Measurements from ENCODE around the gene TNRC6B.

Gene TNRC6B

GRCh38 chr22:40256516-40256915 lies 78.8 kb downstream of the TNRC6B start:
- Histone ChIP-seq H3K27ac (ENCODE audit: low read length) (no peak overlapping the region), H3K9me3 (ENCODE audit: control insufficient read depth, insufficient read depth, low read length) (no peaks in the 10 kb centered on the region), H3K27me3 (ENCODE audit: control insufficient read depth, insufficient read depth, low read length) (no peaks in the 10 kb centered on the region), H3K4me3 (ENCODE audit: low read length) (no peak overlapping the region), H3K36me3 (ENCODE audit: control insufficient read depth, insufficient read depth, low read length) (no peaks in the 10 kb centered on the region), H3K4me1 (ENCODE audit: control insufficient read depth, insufficient read depth, low read length) (no peaks in the 10 kb centered on the region)
- no CpG with 5 or more reads among the region's 4 CpGs for WGBS (ENCODE audit: insufficient coverage, insufficient read length)
- DNase-seq (ENCODE audit: low read depth, low spot score) = no peak

GRCh38 chr22:40258017-40258416 lies 80.3 kb downstream of the TNRC6B start:
- Histone ChIP-seq H3K9me3 (ENCODE audit: control insufficient read depth, insufficient read depth, low read length) (no peaks in the 10 kb centered on the region), H3K4me1 (ENCODE audit: control insufficient read depth, insufficient read depth, low read length) (no peaks in the 10 kb centered on the region; the same call in 1 of the 2 replicates), H3K27ac (ENCODE audit: low read length) (no peak overlapping the region), H3K27me3 (ENCODE audit: control insufficient read depth, insufficient read depth, low read length) (no peaks in the 10 kb centered on the region), H3K4me3 (ENCODE audit: low read length) (no peak overlapping the region), H3K36me3 (ENCODE audit: control insufficient read depth, insufficient read depth, low read length) (peaks cover 3% of the 10 kb centered on the region; the same call in 1 of the 2 replicates)
- WGBS (ENCODE audit: insufficient coverage, insufficient read length) = no CpG with 5 or more reads among the region's 1 CpG
- no peak for DNase-seq (ENCODE audit: low read depth, low spot score)

- no peak for DNase-seq (ENCODE audit: low read depth, low spot score)
- Histone ChIP-seq H3K4me1 (ENCODE audit: control insufficient read depth, insufficient read depth, low read length) (no peaks in the 10 kb centered on the region; the same call in 1 of the 2 replicates), H3K4me3 (ENCODE audit: low read length) (no peak overlapping the region), H3K27me3 (ENCODE audit: control insufficient read depth, insufficient read depth, low read length) (no peaks in the 10 kb centered on the region), H3K9me3 (ENCODE audit: control insufficient read depth, insufficient read depth, low read length) (no peaks in the 10 kb centered on the region), H3K36me3 (ENCODE audit: control insufficient read depth, insufficient read depth, low read length) (peaks cover 3% of the 10 kb centered on the region; the same call in 1 of the 2 replicates), H3K27ac (ENCODE audit: low read length) (no peak overlapping the region)
- WGBS (ENCODE audit: insufficient coverage, insufficient read length) = no CpG with 5 or more reads among the region's 2 CpGs
Observed at GRCh38 chr22:40258501-40258915, 80.8 kb downstream of the TNRC6B start.

GRCh38 chr22:40261783-40262182 lies 84.1 kb downstream of the TNRC6B start:
- Histone ChIP-seq H3K27ac (ENCODE audit: low read length) (no peak overlapping the region), H3K9me3 (ENCODE audit: control insufficient read depth, insufficient read depth, low read length) (no peaks in the 10 kb centered on the region), H3K36me3 (ENCODE audit: control insufficient read depth, insufficient read depth, low read length) (peaks cover 12% of the 10 kb centered on the region; the same call in 1 of the 2 replicates), H3K27me3 (ENCODE audit: control insufficient read depth, insufficient read depth, low read length) (no peaks in the 10 kb centered on the region), H3K4me1 (ENCODE audit: control insufficient read depth, insufficient read depth, low read length) (no peaks in the 10 kb centered on the region; the same call in 1 of the 2 replicates), H3K4me3 (ENCODE audit: low read length) (no peak overlapping the region)
- no peak for DNase-seq (ENCODE audit: low read depth, low spot score)
- WGBS (ENCODE audit: insufficient coverage, insufficient read length) = no CpG with 5 or more reads among the region's 21 CpGs

- DNase-seq (ENCODE audit: low read depth, low spot score) = no peak
- Histone ChIP-seq H3K27me3 (ENCODE audit: control insufficient read depth, insufficient read depth, low read length) (no peaks in the 10 kb centered on the region), H3K4me1 (ENCODE audit: control insufficient read depth, insufficient read depth, low read length) (no peaks in the 10 kb centered on the region; the same call in 1 of the 2 replicates), H3K27ac (ENCODE audit: low read length) (no peak overlapping the region), H3K36me3 (ENCODE audit: control insufficient read depth, insufficient read depth, low read length) (peaks cover 12% of the 10 kb centered on the region; the same call in 1 of the 2 replicates), H3K4me3 (ENCODE audit: low read length) (no peak overlapping the region), H3K9me3 (ENCODE audit: control insufficient read depth, insufficient read depth, low read length) (no peaks in the 10 kb centered on the region)
- no CpG with 5 or more reads among the region's 7 CpGs for WGBS (ENCODE audit: insufficient coverage, insufficient read length)
Observed at GRCh38 chr22:40263191-40263590, 85.5 kb downstream of the TNRC6B start.

- no peak overlapping the region for H3K4me3 ChIP-seq (ENCODE audit: low read length)
Observed at GRCh38 chr22:40265783-40266182, 88.1 kb downstream of the TNRC6B start.

GRCh38 chr22:40270031-40270430 lies 92.3 kb downstream of the TNRC6B start:
- Histone ChIP-seq H3K27me3 (ENCODE audit: control insufficient read depth, insufficient read depth, low read length) (no peaks in the 10 kb centered on the region), H3K4me3 (ENCODE audit: low read length) (no peak overlapping the region), H3K27ac (ENCODE audit: low read length) (no peak overlapping the region), H3K36me3 (ENCODE audit: control insufficient read depth, insufficient read depth, low read length) (peaks cover 8% of the 10 kb centered on the region; the same call in 1 of the 2 replicates), H3K4me1 (ENCODE audit: control insufficient read depth, insufficient read depth, low read length) (no peaks in the 10 kb centered on the region), H3K9me3 (ENCODE audit: control insufficient read depth, insufficient read depth, low read length) (no peaks in the 10 kb centered on the region)
- no CpG with 5 or more reads among the region's 9 CpGs for WGBS (ENCODE audit: insufficient coverage, insufficient read length)
- no peak for DNase-seq (ENCODE audit: low read depth, low spot score)

More at GRCh38 chr22:40265783-40266182, 88.1 kb downstream of the TNRC6B start:
- Histone ChIP-seq H3K27ac (ENCODE audit: low read length) (no peak overlapping the region), H3K4me1 (ENCODE audit: control insufficient read depth, insufficient read depth, low read length) (no peaks in the 10 kb centered on the region; the same call in 1 of the 2 replicates), H3K27me3 (ENCODE audit: control insufficient read depth, insufficient read depth, low read length) (no peaks in the 10 kb centered on the region), H3K36me3 (ENCODE audit: control insufficient read depth, insufficient read depth, low read length) (peaks cover 12% of the 10 kb centered on the region; the same call in 1 of the 2 replicates), H3K9me3 (ENCODE audit: control insufficient read depth, insufficient read depth, low read length) (no peaks in the 10 kb centered on the region)
- no CpG with 5 or more reads among the region's 4 CpGs for WGBS (ENCODE audit: insufficient coverage, insufficient read length)
- no peak for DNase-seq (ENCODE audit: low read depth, low spot score)

- WGBS (ENCODE audit: insufficient coverage, insufficient read length) = 100% methylated on average over 2 of the region's 5 CpGs
Observed at GRCh38 chr22:40270748-40271373, 93.1 kb downstream of the TNRC6B start.

GRCh38 chr22:40271440-40271839 lies 93.7 kb downstream of the TNRC6B start:
- Histone ChIP-seq H3K4me1 (ENCODE audit: control insufficient read depth, insufficient read depth, low read length) (no peaks in the 10 kb centered on the region), H3K9me3 (ENCODE audit: control insufficient read depth, insufficient read depth, low read length) (no peaks in the 10 kb centered on the region), H3K27me3 (ENCODE audit: control insufficient read depth, insufficient read depth, low read length) (no peaks in the 10 kb centered on the region), H3K27ac (ENCODE audit: low read length) (no peak overlapping the region), H3K4me3 (ENCODE audit: low read length) (no peak overlapping the region), H3K36me3 (ENCODE audit: control insufficient read depth, insufficient read depth, low read length) (peaks cover 5% of the 10 kb centered on the region; the same call in 1 of the 2 replicates)
- DNase-seq (ENCODE audit: low read depth, low spot score) = no peak
- no CpG with 5 or more reads among the region's 3 CpGs for WGBS (ENCODE audit: insufficient coverage, insufficient read length)

More at GRCh38 chr22:40270748-40271373, 93.1 kb downstream of the TNRC6B start:
- Histone ChIP-seq H3K4me3 (ENCODE audit: low read length) (no peak overlapping the region), H3K36me3 (ENCODE audit: control insufficient read depth, insufficient read depth, low read length) (peaks cover 5% of the 10 kb centered on the region; the same call in 1 of the 2 replicates), H3K9me3 (ENCODE audit: control insufficient read depth, insufficient read depth, low read length) (no peaks in the 10 kb centered on the region), H3K4me1 (ENCODE audit: control insufficient read depth, insufficient read depth, low read length) (no peaks in the 10 kb centered on the region), H3K27ac (ENCODE audit: low read length) (no peak overlapping the region), H3K27me3 (ENCODE audit: control insufficient read depth, insufficient read depth, low read length) (no peaks in the 10 kb centered on the region)
- DNase-seq (ENCODE audit: low read depth, low spot score) = no peak

GRCh38 chr22:40273319-40273718 lies 95.6 kb downstream of the TNRC6B start:
- no peak overlapping the region for H3K4me3 ChIP-seq (ENCODE audit: low read length)
- H3K27me3 ChIP-seq (ENCODE audit: control insufficient read depth, insufficient read depth, low read length) = no peaks in the 10 kb centered on the region
- WGBS (ENCODE audit: insufficient coverage, insufficient read length) = no CpG with 5 or more reads among the region's 6 CpGs
- DNase-seq (ENCODE audit: low read depth, low spot score) = no peak
- no peaks in the 10 kb centered on the region for H3K4me1 ChIP-seq (ENCODE audit: control insufficient read depth, insufficient read depth, low read length)
- no peaks in the 10 kb centered on the region for H3K9me3 ChIP-seq (ENCODE audit: control insufficient read depth, insufficient read depth, low read length)
- H3K27ac ChIP-seq (ENCODE audit: low read length) = no peak overlapping the region
- H3K36me3 ChIP-seq (ENCODE audit: control insufficient read depth, insufficient read depth, low read length) = peaks cover 5% of the 10 kb centered on the region; the same call in 1 of the 2 replicates
